Renal cortex interstitium (tissue), 11 donors: ENCODE data around the gene NSG1. TPM values are rescaled to one million over a fixed set of nuclear protein-coding genes. Genes with fewer than 3 reads are reported as not detected.
"Not testable (repeated sequence)": the region's sequence is repeated elsewhere in the genome, so short reads cannot be mapped to it uniquely, and the experiment has no call there.

Experiments used
- DNase-seq, 11 donors: peaks; one replicate each; pipeline ENCODE4 v3.0.0-alpha.2; 2013; ENCODE audit warnings: low read depth in 9 of 11, low spot score in 4 of 11; ENCODE audit errors: extremely low read depth in 1 of 11
- polyA plus RNA-seq, 3 donors: library from polyadenylated mRNA; unstranded; fragments of 120-200 nt; gene quantifications; one replicate each; pipeline ENCODE4 v1.2.1, GENCODE V29; 2013; ENCODE audit not compliant: insufficient read length in 3 of 3

The NSG1 gene
- polyA plus RNA-seq, 3 donors = 2.5 to 6.0 (median 5.4) TPM

DNA sequence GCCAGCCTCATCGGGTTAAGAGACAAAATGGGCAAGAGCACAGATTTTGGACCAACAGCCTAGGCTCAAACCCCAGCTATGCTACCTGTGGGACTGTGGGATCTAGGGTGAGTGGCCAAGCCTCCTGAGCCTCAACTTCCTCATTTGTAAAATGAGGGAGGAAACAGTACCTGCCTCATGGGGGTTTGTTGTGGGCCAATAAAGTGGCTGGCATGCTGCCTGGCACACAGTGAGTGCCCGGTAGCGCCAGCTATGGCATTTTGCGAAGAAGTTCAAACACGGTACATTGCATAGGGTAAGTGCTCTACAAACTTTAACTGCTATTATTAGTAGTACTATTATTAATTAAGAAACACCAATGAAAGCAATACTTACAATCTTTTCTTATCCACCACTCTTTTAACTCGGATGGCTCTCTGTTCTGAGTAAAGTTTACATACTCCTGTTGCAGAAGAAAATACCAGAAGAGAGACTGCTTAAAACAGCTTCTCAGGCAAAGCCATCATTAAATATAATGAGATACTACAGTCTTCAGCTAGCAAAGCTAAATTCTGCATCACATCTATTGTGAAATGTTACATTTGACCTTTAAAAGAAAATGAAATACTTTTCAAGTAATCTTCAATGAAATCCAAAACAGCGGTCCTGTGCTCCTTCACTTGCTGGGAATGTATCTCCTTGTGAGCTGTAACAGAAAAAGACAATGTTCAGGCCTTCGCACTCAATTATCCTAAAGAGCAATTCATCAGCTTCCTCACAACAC lies 70.1 kb downstream of the NSG1 start:
- no peak for DNase-seq

- DNase-seq = no peak
Measured at GRCh38 chr4:4457803-4458553, 71.1 kb downstream of the NSG1 start.

DNA sequence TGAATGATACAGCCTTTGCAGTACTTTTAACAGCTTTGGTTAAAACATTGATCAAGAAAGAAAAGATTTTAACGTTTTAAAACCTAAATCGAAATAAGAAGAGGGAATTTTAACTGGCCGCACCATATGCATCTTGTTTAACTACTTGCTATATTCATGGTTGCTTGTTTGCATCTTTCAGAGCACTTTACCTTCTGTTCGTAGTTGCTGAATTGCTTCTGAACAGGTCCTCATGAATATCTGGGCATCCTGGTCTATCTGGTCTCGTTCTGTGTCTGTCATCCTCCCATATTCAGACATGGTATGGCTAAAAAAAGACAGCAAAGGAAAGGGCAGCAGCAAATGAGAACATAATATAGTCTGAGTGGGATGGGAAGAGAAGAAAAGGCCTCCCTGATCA lies 72.3 kb downstream of the NSG1 start:
- DNase-seq = no peak

- no peak for DNase-seq
Measured at GRCh38 chr4:4460759-4461158, 73.9 kb downstream of the NSG1 start.

- no peak for DNase-seq
Measured at GRCh38 chr4:4461178-4461577, 74.3 kb downstream of the NSG1 start.

GRCh38 chr4:4461850-4462249 lies 74.9 kb downstream of the NSG1 start:
- no peak for DNase-seq

DNA sequence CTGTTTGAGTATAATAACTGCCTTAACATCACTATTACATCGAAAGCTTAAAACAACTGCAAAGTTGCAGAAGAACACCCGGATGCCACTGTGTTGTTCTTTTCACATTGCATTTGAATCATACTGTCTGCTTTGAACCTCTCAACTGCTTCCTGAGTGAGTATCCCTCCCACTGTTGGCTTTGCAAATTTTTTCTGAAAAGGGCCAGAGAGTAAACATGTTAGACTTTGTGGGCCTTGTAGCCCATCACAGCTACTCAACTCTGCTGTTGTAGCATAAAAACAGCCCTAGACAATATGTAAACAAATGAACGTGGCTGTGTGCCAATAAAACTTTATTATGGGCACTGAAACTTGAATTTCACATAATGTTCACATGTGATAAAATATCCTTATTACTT lies 76.1 kb downstream of the NSG1 start:
- no peak for DNase-seq

- DNase-seq = not testable (repeated sequence)
Measured at GRCh38 chr4:4465238-4465637, 78.3 kb downstream of the NSG1 start.

Other genes starting within 250 kb of the NSG1 start
- gene OTOP1, start 160.2 kb upstream of the NSG1 start, polyA plus RNA-seq = not detected
- 10 to 100 TPM; 45.7 to 49.0 (median 47.0) TPM for gene TMEM128, start 138.9 kb upstream of the NSG1 start, polyA plus RNA-seq
- 10 to 100 TPM; 17.4 to 23.1 (median 20.1) TPM for gene LYAR, start 96.9 kb upstream of the NSG1 start, polyA plus RNA-seq
- 10 to 100 TPM in 2 of 3 donors, 1 to 10 TPM in 1; 9.0 to 10.8 (median 10.5) TPM for gene ZBTB49, start 96.9 kb upstream of the NSG1 start, polyA plus RNA-seq
- gene STX18, start 154.9 kb downstream of the NSG1 start, polyA plus RNA-seq = 10 to 100 TPM; 65.2 to 75.8 (median 74.2) TPM